Fibroblast of peridontal ligament (primary cell): ENCODE measurements around the gene GNG2.

Experiments
- DNase-seq: peaks from one replicate; pipeline ENCODE4 v3.0.0-alpha.2; 2010; ENCODE audit errors: extremely low read depth

The GNG2 gene

GRCh38 chr14:51889851-51890250 lies 29.4 kb downstream of the GNG2 start:
- DNase-seq, result no peak

DNA sequence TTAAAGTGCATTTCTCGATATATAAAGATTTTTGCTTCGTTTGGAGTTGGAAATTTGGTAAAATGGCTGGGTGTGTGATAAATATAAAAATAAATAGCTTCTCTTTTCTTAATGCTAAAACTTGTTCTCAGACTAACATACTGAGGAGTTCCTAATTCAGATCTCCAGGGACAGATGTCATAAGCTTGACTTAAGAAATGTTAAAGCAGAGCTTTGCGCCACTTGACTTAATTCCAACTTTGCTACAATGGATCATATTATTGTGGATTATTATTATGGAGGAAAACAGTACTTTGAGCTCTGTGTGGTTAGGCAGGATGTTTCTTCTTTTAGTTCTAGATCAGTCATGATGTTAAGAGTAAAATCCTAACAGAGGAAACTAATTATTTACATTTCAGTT lies 33.8 kb downstream of the GNG2 start:
- no peak for DNase-seq

DNA sequence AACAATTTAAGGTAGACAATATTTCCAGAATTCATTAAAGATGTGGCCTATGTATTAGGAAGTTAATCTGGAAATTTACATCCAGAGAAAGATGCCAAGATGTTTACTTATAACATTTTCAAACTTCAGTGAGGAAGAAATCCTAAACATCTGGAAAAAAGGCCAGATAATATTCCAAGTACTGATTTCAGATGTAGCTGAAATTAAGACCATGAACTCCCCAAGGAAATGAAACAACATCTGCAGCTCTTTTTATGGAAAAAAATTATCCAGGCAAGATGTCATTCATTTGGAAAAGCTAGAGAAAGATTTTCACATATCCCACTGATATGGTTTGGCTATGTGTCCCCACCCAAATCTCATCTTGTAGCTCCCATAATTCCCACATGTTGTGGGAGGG lies 35.0 kb downstream of the GNG2 start:
- DNase-seq, result peak; percentile 37

DNA sequence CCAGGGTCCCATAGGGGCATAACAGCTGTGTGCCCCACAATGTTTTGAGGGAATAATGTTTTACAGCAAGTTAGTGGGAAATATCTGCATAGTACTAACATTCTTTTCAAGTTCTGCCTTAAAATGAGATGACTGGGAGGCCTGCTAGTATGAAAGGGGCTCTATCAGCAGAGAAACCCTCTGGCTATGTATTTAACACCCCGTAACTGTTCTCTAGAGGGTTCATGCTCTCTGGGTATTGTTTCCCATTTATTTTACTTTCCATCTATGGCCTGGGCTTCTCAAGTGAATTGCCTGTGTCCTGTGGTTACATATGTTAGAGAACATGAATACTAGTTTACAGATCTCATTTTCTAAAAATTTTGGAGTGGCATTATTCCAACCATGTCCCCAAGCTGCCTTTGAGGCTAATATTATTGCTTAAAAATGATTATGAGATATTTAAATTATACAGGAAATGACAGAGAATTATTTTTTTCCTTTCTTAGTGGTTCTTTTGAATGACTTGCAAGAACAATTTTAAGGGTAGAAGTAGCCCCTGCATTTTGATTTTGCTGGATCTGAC lies 37.5 kb downstream of the GNG2 start:
- no peak for DNase-seq

- DNase-seq, result no peak
These were observed 41.1 kb downstream of the GNG2 start for GRCh38 chr14:51901475-51902024.

DNA sequence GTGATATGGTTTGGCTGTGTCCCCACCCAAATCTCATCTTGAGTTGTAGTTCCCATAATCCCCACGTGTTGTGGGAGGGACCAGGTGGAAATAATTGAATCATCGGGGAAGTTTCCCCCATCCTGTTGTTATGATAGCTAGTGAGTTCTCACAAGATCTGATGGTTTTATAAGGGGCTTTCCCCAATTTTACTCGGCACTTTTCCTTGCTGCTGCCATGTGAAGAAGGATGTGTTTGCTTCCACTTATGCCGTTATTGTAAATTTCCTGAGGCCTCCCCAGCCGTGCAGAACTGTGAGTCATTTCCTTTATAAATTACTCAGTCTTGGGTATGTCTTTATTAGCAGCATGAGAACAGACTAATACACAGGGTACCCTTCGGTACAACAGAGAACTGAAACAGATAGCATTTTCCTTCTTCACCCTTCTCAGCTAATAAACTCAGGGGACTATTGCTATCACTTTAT lies 45.3 kb downstream of the GNG2 start:
- peak; percentile 58 for DNase-seq

GRCh38 chr14:51908086-51908485 lies 47.7 kb downstream of the GNG2 start:
- DNase-seq, result no peak

DNA sequence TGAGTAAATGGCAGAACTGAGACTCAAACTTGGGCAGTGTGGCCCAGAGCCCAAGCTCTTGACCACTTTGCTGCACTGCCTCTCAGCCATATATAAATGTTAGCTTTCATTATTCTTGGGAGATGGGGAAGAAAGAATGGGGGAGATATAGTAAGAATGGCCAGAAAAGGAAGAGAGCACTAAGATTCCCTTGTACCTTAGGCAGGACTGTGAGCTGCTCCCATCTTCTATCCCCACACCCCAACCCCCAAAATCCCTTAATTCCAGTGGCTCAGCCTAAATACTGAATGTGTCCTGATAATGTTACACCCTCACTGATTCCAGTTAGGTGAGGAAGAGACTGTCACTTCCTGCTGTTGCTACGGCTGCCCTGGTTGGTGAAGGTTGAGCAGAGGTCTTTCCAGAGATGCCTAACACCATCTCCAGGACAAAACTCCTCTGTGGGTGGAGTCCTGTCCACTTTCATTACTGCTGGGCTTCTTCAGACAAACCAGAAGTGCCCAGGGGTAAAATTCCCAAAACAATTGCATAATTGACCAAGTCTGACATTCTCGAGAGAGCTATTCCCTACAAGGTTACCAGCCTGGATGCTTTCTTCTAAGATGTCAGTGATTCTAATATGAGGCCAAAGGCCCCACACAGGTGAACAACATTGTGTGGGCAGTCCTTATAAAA lies 51.8 kb downstream of the GNG2 start:
- no peak for DNase-seq

GRCh38 chr14:51914310-51914709 lies 53.9 kb downstream of the GNG2 start:
- DNase-seq, result no peak

- peak; percentile 70 for DNase-seq
These were observed 56.8 kb downstream of the GNG2 start for GRCh38 chr14:51917193-51917592.

DNA sequence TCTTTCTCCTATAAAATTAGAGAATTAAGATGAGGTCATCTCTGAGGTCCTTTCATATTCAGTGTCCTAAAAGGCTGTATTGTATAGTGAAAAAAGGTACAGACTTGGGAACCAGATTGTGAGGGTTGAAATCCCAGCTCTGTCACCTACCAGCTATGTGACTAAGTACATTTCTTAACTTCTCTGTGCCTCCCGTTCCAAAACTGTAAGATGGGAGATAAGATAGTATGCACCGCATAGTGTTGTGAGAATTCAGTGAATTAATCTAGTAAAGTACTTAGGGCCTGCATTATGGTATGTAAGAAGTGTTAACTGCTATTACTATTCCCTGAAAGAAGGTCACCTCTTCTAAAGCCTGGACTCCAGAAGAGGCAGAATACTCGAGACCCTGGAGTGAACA lies 60.6 kb downstream of the GNG2 start:
- no peak for DNase-seq

GRCh38 chr14:51922624-51923023 lies 62.2 kb downstream of the GNG2 start:
- peak; percentile 20 for DNase-seq

GRCh38 chr14:51924600-51924999 lies 64.2 kb downstream of the GNG2 start:
- no peak for DNase-seq

DNA sequence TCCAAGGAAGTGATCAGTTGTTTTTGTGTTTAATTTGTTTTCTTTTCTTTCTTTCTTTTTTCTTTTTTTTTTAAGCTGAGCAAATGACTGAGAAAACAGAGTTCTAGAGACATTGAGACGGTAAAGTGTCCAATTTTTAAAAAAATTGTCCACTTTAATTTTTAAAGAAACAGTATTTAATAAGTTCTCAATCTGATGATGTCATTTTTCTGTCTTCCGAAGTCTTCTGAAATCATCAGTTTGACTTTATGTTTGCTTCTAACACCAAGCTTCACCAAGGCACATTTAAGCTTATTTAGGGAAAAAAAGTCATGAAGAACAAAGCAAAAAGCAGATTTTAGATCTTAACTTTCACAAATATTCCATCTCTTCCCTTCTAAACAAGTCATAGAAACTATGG lies 65.6 kb downstream of the GNG2 start:
- no peak for DNase-seq

DNA sequence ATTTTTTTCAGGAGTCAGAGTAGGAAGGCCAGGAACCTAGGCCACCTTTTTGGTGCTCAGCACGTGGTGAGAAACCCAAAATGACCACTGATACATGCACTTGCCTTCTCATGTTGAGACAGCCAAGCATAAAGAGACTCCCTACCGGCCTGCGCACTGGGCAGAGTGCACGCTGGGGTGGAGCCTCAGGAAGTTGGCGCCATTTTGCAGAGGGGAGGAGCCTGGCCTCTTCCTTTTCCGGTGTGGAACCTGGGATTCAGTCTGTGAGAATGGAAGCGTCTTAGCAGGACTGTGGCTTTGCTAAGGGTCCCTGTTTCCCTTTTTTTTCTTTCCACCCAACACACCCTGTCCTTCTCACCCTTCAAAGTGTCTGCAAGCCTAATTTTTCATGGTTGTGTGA lies 66.0 kb downstream of the GNG2 start:
- DNase-seq, result no peak

- DNase-seq, result no peak
These were observed 68.2 kb downstream of the GNG2 start for GRCh38 chr14:51928568-51928967.

DNA sequence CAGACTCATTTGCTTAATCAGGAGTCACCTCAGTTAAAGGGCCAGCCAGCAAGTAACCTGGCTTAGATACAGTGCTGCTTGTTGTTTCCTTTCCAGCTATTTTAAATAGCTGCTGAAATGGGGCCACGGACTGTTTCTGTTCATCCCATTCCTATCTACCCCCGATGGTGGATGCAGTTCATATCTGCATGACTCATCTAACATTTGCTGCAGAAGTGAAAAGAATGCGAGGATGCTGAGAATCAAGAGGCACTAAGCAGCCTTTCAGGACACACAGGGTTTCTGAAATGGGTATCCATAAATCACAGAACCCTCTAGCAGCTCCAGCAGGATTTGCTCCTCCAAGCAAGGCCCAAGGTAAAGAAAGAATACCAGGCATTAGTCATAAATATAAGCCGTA lies 68.8 kb downstream of the GNG2 start:
- DNase-seq, result peak; percentile 17

DNA sequence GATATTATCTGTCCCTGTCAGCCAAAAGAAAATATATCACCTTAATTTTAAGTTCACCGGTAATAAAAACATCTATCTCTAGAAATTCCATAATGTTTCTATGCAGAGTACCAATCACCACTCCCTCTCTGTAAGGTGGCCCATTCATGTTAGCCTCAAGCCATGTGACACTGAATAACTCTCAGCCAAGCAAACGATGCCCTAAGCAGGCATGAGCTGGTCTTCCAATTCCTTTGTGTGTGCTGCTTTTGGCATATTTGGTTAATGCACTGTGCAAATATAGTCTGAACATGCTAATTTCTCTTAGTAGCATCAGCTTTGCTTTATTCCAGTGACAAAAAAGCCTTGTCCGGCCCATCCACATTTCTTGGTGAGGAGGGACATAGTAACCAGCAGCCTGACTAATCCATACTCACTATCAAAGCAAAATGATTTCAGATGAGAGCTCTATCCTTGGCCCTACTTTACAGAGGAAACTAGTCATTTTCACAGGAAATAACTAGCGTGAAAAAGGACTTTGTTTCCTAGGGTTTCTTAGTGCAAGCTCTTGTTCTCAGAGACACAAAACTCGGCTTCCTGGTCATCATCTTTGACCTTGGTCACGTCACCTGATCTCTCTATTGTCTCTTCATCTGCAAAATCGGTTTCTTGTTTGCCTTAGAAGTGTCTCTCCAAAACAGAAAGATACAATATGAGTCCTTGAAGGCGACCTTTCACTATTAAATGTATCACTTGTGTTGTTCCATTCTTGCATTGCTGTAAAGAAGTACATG lies 69.7 kb downstream of the GNG2 start:
- no peak for DNase-seq

- no peak for DNase-seq
These were observed 70.9 kb downstream of the GNG2 start for GRCh38 chr14:51931308-51931707.

GRCh38 chr14:51933191-51933590 lies 72.8 kb downstream of the GNG2 start:
- DNase-seq, result no peak

DNA sequence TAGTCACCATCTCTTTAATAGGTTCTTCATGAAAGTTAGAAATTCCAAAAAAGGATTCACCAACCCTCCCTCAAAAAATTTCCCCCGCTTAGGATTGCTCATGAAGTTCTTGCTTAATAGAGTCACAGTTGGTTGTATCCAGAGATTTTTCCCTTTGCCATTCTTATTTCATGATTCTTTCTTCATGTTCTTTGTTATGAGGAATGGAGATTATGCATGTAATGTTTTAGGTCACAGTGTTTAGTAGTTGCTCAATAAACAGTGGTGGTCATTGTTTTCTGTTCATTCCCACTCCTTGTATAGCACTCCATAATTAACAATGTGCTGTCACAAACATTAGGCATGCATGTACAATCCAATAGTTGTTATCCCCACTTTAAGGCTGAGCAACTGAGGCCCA lies 77.7 kb downstream of the GNG2 start:
- peak; percentile 10 for DNase-seq

- no peak for DNase-seq
These were observed 78.4 kb downstream of the GNG2 start for GRCh38 chr14:51938821-51939220.

DNA sequence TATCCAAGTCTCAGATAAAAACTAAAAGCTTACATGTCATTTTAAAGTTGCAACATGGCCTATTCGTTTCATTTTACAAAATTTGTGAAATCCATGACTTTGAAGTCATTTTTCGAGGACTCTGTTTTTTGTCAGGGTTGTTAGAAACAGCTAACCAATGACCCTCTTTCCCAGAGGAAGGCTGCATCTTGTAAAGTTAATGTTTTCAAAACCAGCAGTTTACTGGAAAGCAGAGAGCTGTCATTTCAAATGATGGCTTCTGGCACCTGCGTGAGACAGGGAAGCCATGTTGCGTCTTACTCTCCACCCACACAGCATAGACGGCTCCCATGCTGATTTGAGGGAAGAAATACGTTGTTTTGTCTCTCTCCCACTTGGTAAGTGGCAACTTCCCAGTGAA lies 78.8 kb downstream of the GNG2 start:
- DNase-seq, result no peak
